ENCODE results near the gene GARS1.

GRCh38 chr7:30679664-30680063 is 85.0 kb downstream of the GARS1 start:
- TF ChIP-seq CREB1 (IDR thresholded peaks at IDR 0.05; ENCODE audit: low read depth), result no peak
- TF ChIP-seq YY1 (IDR thresholded peaks at IDR 0.05; ENCODE audit: low read depth), result no peak
